Fibroblast of lung (primary cell): Measurements from ENCODE around the gene CCDC27. TPM values are rescaled to one million over a fixed set of nuclear protein-coding genes. Genes with fewer than 3 reads are reported as not detected.
"Not testable (repeated sequence)": the region's sequence is repeated elsewhere in the genome, so short reads cannot be mapped to it uniquely, and the experiment has no call there.

ENCODE experiments used
- DNase-seq, 2 donors: peaks; one replicate each; pipeline versions ENCODE4 v3.0.0 to v3.0.0-alpha.2; 2010; ENCODE audit warnings: low read depth in 2 of 2
- H2AFZ ChIP-seq: 2 replicates; pipeline ENCODE4 v1.5.1; 2012; ENCODE audit warnings: low read length, control low read depth, inconsistent platforms
- H3K27ac ChIP-seq: 2 replicates; pipeline ENCODE4 v1.5.1; 2011; ENCODE audit warnings: low read length, control low read depth; ENCODE audit not compliant: insufficient read depth
- H3K27me3 ChIP-seq: 2 replicates; pipeline ENCODE4 v1.5.1; 2011; ENCODE audit warnings: mild to moderate bottlenecking, low read length; ENCODE audit not compliant: control insufficient read depth, insufficient read depth
- H3K36me3 ChIP-seq: 2 replicates; pipeline ENCODE4 v1.5.1; 2011; ENCODE audit warnings: low read length; ENCODE audit not compliant: control insufficient read depth, insufficient read depth
- H3K4me1 ChIP-seq: 2 replicates; pipeline ENCODE4 v1.5.1; 2011; ENCODE audit warnings: low read length; ENCODE audit not compliant: control insufficient read depth, insufficient read depth; ENCODE audit errors: extremely low read depth
- H3K4me2 ChIP-seq: 2 replicates; pipeline ENCODE4 v1.5.1; 2011; ENCODE audit warnings: low read length, control low read depth; ENCODE audit not compliant: insufficient read depth; ENCODE audit errors: extremely low read depth
- H3K4me3 ChIP-seq, 4 experiments: fragments of 200-600 bp in 1 of 4; sonication (generic) in 1 of 4; replicated peaks in 1 of 4; 2 replicates each; pipeline ENCODE4 v1.5.1; 2011 to 2016; ENCODE audit warnings: low read length in 4 of 4, low read depth in 3 of 4, mild to moderate bottlenecking in 3 of 4, control low read depth in 2 of 4, inconsistent platforms in 1 of 4, mixed read lengths in 1 of 4; ENCODE audit not compliant: insufficient read depth in 1 of 4; ENCODE audit errors: control extremely low read depth in 1 of 4
- H3K79me2 ChIP-seq: 2 replicates; pipeline ENCODE4 v1.5.1; 2012; ENCODE audit warnings: mild to moderate bottlenecking, low read length, inconsistent platforms; ENCODE audit not compliant: control insufficient read depth, insufficient read depth
- H3K9ac ChIP-seq: 2 replicates; pipeline ENCODE4 v1.5.1; 2011; ENCODE audit warnings: mild to moderate bottlenecking, low read length, control low read depth; ENCODE audit not compliant: insufficient read depth
- H3K9me3 ChIP-seq: 2 replicates; pipeline ENCODE4 v1.5.1; 2012; ENCODE audit warnings: low read depth, low read length; ENCODE audit not compliant: control insufficient read depth, insufficient read depth
- H4K20me1 ChIP-seq: 2 replicates; pipeline ENCODE4 v1.5.1; 2011; ENCODE audit warnings: low read length; ENCODE audit not compliant: control insufficient read depth, insufficient read depth; ENCODE audit errors: extremely low read depth
- EZH2 ChIP-seq: IDR thresholded peaks from 2 replicates; pipeline ENCODE4 v1.5.1; 2012; ENCODE audit warnings: low read length, control low read depth, mild to moderate bottlenecking; ENCODE audit errors: missing control alignments
- polyA plus RNA-seq, 2 donors: library from polyadenylated mRNA; depleted of rRNA in 1 of 2; stranded (reverse) in 1 of 2; unstranded in 1 of 2; fragments of >200 nt; gene quantifications; 2 replicates each; pipeline ENCODE4 v1.2.1, GENCODE V29; 2011 to 2012; ENCODE audit warnings: missing spikeins in 1 of 2
- total RNA-seq: library from RNA; depleted of rRNA; stranded (reverse); fragments of >200 nt; gene quantifications from 2 replicates; pipeline ENCODE4 v1.2.1, GENCODE V29; 2014
- TF ChIP-seq, protein P1 (sequence below), 2 donors: IDR thresholded peaks in 1 of 2; conservative IDR thresholded peaks in 1 of 2; 1 replicate in 1 of 2; 2 replicates in 1 of 2; pipeline ENCODE4 v1.5.1; 2011 to 2012; ENCODE audit warnings: low read length in 2 of 2, control low read depth in 1 of 2, inconsistent platforms in 1 of 2, low read depth in 1 of 2, mild to moderate bottlenecking in 1 of 2

Gene CCDC27
- total and polyA plus RNA-seq, 2 donors (not counting 1 experiment from before 2014, with no cell fraction given): not detected

GRCh38 chr1:3805038-3805437 lies 52.8 kb downstream of the CCDC27 start:
- H3K4me1 ChIP-seq: no peaks in the 10 kb centered on the region
- H3K27me3 ChIP-seq: peaks cover 2% of the 10 kb centered on the region
- H3K9ac ChIP-seq: no peak overlapping the region
- H3K79me2 ChIP-seq: no peaks in the 10 kb centered on the region
- H3K9me3 ChIP-seq: no peaks in the 10 kb centered on the region
- no peak overlapping the region for H3K4me2 ChIP-seq
- no peaks in the 10 kb centered on the region for H4K20me1 ChIP-seq
- H3K4me3 ChIP-seq: no peak overlapping the region
- TF ChIP-seq EZH2: no peak
- TF ChIP-seq, protein P1, sequence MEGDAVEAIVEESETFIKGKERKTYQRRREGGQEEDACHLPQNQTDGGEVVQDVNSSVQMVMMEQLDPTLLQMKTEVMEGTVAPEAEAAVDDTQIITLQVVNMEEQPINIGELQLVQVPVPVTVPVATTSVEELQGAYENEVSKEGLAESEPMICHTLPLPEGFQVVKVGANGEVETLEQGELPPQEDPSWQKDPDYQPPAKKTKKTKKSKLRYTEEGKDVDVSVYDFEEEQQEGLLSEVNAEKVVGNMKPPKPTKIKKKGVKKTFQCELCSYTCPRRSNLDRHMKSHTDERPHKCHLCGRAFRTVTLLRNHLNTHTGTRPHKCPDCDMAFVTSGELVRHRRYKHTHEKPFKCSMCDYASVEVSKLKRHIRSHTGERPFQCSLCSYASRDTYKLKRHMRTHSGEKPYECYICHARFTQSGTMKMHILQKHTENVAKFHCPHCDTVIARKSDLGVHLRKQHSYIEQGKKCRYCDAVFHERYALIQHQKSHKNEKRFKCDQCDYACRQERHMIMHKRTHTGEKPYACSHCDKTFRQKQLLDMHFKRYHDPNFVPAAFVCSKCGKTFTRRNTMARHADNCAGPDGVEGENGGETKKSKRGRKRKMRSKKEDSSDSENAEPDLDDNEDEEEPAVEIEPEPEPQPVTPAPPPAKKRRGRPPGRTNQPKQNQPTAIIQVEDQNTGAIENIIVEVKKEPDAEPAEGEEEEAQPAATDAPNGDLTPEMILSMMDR (conservative IDR thresholded peaks at IDR 0.05 in 1 of 2, IDR thresholded peaks at IDR 0.05 in 1 of 2; ENCODE audit: low read depth in 1 of 2, low read length in 2 of 2): no peak
- H3K36me3 ChIP-seq: no peaks in the 10 kb centered on the region
- H2AFZ ChIP-seq: no peak overlapping the region
- no peak overlapping the region for H3K27ac ChIP-seq
- DNase-seq: no peak

GRCh38 chr1:3807769-3808168 lies 55.5 kb downstream of the CCDC27 start:
- Histone ChIP-seq H3K4me2 (no peak overlapping the region), H4K20me1 (no peaks in the 10 kb centered on the region), H3K36me3 (no peaks in the 10 kb centered on the region), H3K27me3 (peaks cover 2% of the 10 kb centered on the region), H3K27ac (no peak overlapping the region), H3K9me3 (no peaks in the 10 kb centered on the region), H3K79me2 (no peaks in the 10 kb centered on the region), H3K4me1 (no peaks in the 10 kb centered on the region), H2AFZ (no peak overlapping the region), H3K9ac (no peak overlapping the region), H3K4me3 (no peak overlapping the region)
- TF ChIP-seq, protein P1 (conservative IDR thresholded peaks at IDR 0.05 in 1 of 2, IDR thresholded peaks at IDR 0.05 in 1 of 2; ENCODE audit: low read depth in 1 of 2, low read length in 2 of 2): no peak
- no peak for TF ChIP-seq EZH2
- DNase-seq: no peak

- Histone ChIP-seq H2AFZ (no peak overlapping the region), H3K27ac (no peak overlapping the region), H3K36me3 (peaks cover under 1% of the 10 kb centered on the region), H3K9ac (no peak overlapping the region), H3K4me2 (no peak overlapping the region), H3K27me3 (no peaks in the 10 kb centered on the region), H3K79me2 (no peaks in the 10 kb centered on the region), H4K20me1 (no peaks in the 10 kb centered on the region), H3K9me3 (no peaks in the 10 kb centered on the region), H3K4me3 (no peak overlapping the region), H3K4me1 (no peaks in the 10 kb centered on the region)
- DNase-seq: no peak
- TF ChIP-seq EZH2: no peak
- TF ChIP-seq, protein P1 (conservative IDR thresholded peaks at IDR 0.05 in 1 of 2, IDR thresholded peaks at IDR 0.05 in 1 of 2; ENCODE audit: low read depth in 1 of 2, low read length in 2 of 2): no peak
Measured at GRCh38 chr1:3809680-3810079, 57.4 kb downstream of the CCDC27 start.

DNA sequence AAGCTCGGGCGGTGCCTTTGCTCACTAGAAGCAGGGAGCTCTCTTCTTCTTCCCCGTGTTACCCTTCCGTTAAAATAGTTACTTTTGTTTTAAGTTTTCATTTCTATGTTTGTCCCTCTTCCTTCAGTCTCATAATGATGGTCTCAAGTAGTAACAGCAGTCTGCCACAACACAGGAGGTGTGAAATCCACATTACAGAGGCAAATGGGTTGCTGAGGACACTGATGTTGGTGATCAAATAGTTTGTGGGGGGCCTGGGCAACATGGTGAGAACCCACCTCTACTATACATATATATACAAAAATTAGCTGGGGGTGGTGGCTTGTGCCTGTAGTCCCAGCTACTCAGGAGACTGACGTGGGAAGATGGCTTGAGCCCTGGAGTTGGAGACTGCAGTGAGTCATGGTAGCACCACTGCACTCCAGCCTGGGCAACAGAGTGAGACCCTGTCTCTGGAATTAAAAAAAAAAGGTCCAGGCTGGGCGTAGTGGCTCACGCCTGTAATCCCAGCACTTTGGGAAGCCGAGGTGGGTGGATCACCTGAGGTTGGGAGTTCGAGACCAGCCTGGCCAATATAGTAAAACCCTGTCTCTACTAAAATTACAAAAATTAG lies 58.0 kb downstream of the CCDC27 start:
- not testable (repeated sequence) for H3K4me2 ChIP-seq, H2AFZ ChIP-seq, H3K36me3 ChIP-seq, H3K9me3 ChIP-seq, H4K20me1 ChIP-seq, H3K27me3 ChIP-seq, H3K9ac ChIP-seq, H3K79me2 ChIP-seq, DNase-seq, H3K27ac ChIP-seq, H3K4me3 ChIP-seq, H3K4me1 ChIP-seq
